ENCODE data around the gene SUCO. TPM values are rescaled to one million over a fixed set of nuclear protein-coding genes. Genes with fewer than 3 reads are reported as not detected.

SUCO gene
- total and polyA plus RNA-seq, 12 donors: 10.2 to 31.4 (median 24.6) TPM

- no peak overlapping the region for H3K27ac ChIP-seq
- intact Hi-C loops (cut with DNase I): no loop called here
- no peaks in the 10 kb centered on the region for H3K27me3 ChIP-seq
- no peak for ATAC-seq
- H3K4me3 ChIP-seq: no peak overlapping the region
- no peak for DNase-seq
- no peaks in the 10 kb centered on the region for H3K4me1 ChIP-seq
- TF ChIP-seq CTCF (IDR thresholded peaks at IDR 0.05): no peak
- peaks cover 0 to 70% (median 17%) of the 10 kb centered on the region in 9 donors for H3K36me3 ChIP-seq
- H3K9me3 ChIP-seq: no peaks in the 10 kb centered on the region
- WGBS, 2 donors: 94 to 97% methylated on average over 1 of the region's 1 CpG
Observed at GRCh38 chr1:172557270-172557669, 24.3 kb downstream of the SUCO start.

- Histone ChIP-seq H3K27ac (no peak overlapping the region), H3K36me3 (peaks cover 0 to 87% (median 17%) of the 10 kb centered on the region in 9 donors), H3K9me3 (no peaks in the 10 kb centered on the region), H3K4me3 (no peak overlapping the region), H3K27me3 (no peaks in the 10 kb centered on the region), H3K4me1 (no peaks in the 10 kb centered on the region)
- no peak for DNase-seq
- ATAC-seq: no peak
- intact Hi-C loops (cut with DNase I): no loop called here
- TF ChIP-seq CTCF (IDR thresholded peaks at IDR 0.05): no peak
- WGBS, 2 donors: 72 to 74% methylated on average over 4 of the region's 4 CpGs
Observed at GRCh38 chr1:172559572-172560210, 26.7 kb downstream of the SUCO start.

- no peak for ATAC-seq
- no peaks in the 10 kb centered on the region for H3K27me3 ChIP-seq
- WGBS, 2 donors: 97 to 99% methylated on average over 3 of the region's 3 CpGs
- H3K4me3 ChIP-seq: no peak overlapping the region
- H3K4me1 ChIP-seq: no peaks in the 10 kb centered on the region
- peaks cover 0 to 93% (median 15%) of the 10 kb centered on the region in 9 donors for H3K36me3 ChIP-seq
- H3K9me3 ChIP-seq: no peaks in the 10 kb centered on the region
- no peak for DNase-seq
- no peak for TF ChIP-seq CTCF (IDR thresholded peaks at IDR 0.05)
- H3K27ac ChIP-seq: no peak overlapping the region
- intact Hi-C loops (cut with DNase I): no loop called here
Observed at GRCh38 chr1:172561252-172561651, 28.3 kb downstream of the SUCO start.

GRCh38 chr1:172566196-172566997, 33.4 kb downstream of the SUCO start:
- ATAC-seq: no peak
- no peak for DNase-seq
- WGBS, 2 donors: 94 to 95% methylated on average over 5 of the region's 5 CpGs

More at GRCh38 chr1:172566196-172566997, 33.4 kb downstream of the SUCO start:
- H3K4me1 ChIP-seq: no peaks in the 10 kb centered on the region
- intact Hi-C loops (cut with DNase I): no loop called here
- TF ChIP-seq CTCF (IDR thresholded peaks at IDR 0.05): no peak
- peaks cover 0 to 4% (median 0%) of the 10 kb centered on the region in 11 donors for H3K9me3 ChIP-seq
- H3K4me3 ChIP-seq: no peak overlapping the region
- H3K27me3 ChIP-seq: no peaks in the 10 kb centered on the region
- no peak overlapping the region for H3K27ac ChIP-seq
- peaks cover 0 to 92% (median 36%) of the 10 kb centered on the region in 9 donors for H3K36me3 ChIP-seq

Measured in heart right ventricle (tissue), 16 donors.